ENCODE results near the gene HTR3C. TPM values are rescaled to one million over a fixed set of nuclear protein-coding genes. Genes with fewer than 3 reads are reported as not detected.
A peak's percentile ranks its signal among the peaks of the same experiment; 100 is the strongest.
"Not testable (repeated sequence)": the region's sequence is repeated elsewhere in the genome, so short reads cannot be mapped to it uniquely, and the experiment has no call there.

The HTR3C gene
- total RNA-seq, 1 donor from 2014 or later = not detected

GRCh38 chr3:184016811-184017671 lies 35.8 kb upstream of the HTR3C start:
- TF ChIP-seq CTCF (IDR thresholded peaks at IDR 0.05) = peak; percentile 100
- H3K4me3 Mint-ChIP-seq (ENCODE audit: unreplicated experiment) = peak overlapping the region; percentile 97
- no peaks in the 10 kb centered on the region for H3K9me3 Mint-ChIP-seq (ENCODE audit: low read depth)
- peaks cover 5% of the 10 kb centered on the region for H3K27me3 Mint-ChIP-seq (ENCODE audit: low read depth)
- DNase-seq (ENCODE audit: low spot score) = no peak
- peaks cover 28% of the 10 kb centered on the region for H3K4me1 Mint-ChIP-seq (ENCODE audit: low read depth)
- peaks cover 11% of the 10 kb centered on the region for H3K36me3 Mint-ChIP-seq (ENCODE audit: low read depth)
- peak overlapping the region; percentile 51 for H3K27ac Mint-ChIP-seq (ENCODE audit: unreplicated experiment)

GRCh38 chr3:184017672-184018423 lies 35.0 kb upstream of the HTR3C start, which contains the start of gene ABCC5:
Gene ABCC5, minus strand, starts transcription at chr3:184017884. Its CDS starts 3,492 bp downstream, at chr3:184014392.
- peak; percentile 79 for TF ChIP-seq CTCF (IDR thresholded peaks at IDR 0.05)
- peaks cover 28% of the 10 kb centered on the region for H3K4me1 Mint-ChIP-seq (ENCODE audit: low read depth)
- DNase-seq (ENCODE audit: low spot score) = peak; percentile 98
- peak within 1 kb of the TSS; percentile 97 for H3K4me3 Mint-ChIP-seq (ENCODE audit: unreplicated experiment)
- H3K27me3 Mint-ChIP-seq (ENCODE audit: low read depth) = peaks cover 5% of the 10 kb centered on the region
- H3K27ac Mint-ChIP-seq (ENCODE audit: unreplicated experiment) = peak within 1 kb of the TSS; percentile 51
- no peaks in the 10 kb centered on the region for H3K9me3 Mint-ChIP-seq (ENCODE audit: low read depth)
- peaks cover 5% of the 10 kb centered on the region for H3K36me3 Mint-ChIP-seq (ENCODE audit: low read depth)

GRCh38 chr3:184018424-184018973 lies 34.3 kb upstream of the HTR3C start:
- Mint-ChIP-seq H3K27me3 (ENCODE audit: low read depth) (peaks cover 8% of the 10 kb centered on the region), H3K4me1 (ENCODE audit: low read depth) (peaks cover 28% of the 10 kb centered on the region), H3K36me3 (ENCODE audit: low read depth) (peaks cover 3% of the 10 kb centered on the region), H3K27ac (ENCODE audit: unreplicated experiment) (peak overlapping the region; percentile 37), H3K4me3 (ENCODE audit: unreplicated experiment) (peak overlapping the region; percentile 97), H3K9me3 (ENCODE audit: low read depth) (no peaks in the 10 kb centered on the region)
- no peak for DNase-seq (ENCODE audit: low spot score)
- no peak for TF ChIP-seq CTCF (IDR thresholded peaks at IDR 0.05)

- no peaks in the 10 kb centered on the region for H3K36me3 Mint-ChIP-seq (ENCODE audit: low read depth)
- no peak overlapping the region for H3K4me3 Mint-ChIP-seq (ENCODE audit: unreplicated experiment)
These were observed 30.5 kb upstream of the HTR3C start for GRCh38 chr3:184022323-184022722.

GRCh38 chr3:184025256-184025655 lies 27.6 kb upstream of the HTR3C start:
- H3K4me3 Mint-ChIP-seq (ENCODE audit: unreplicated experiment); H3K36me3 Mint-ChIP-seq (ENCODE audit: low read depth); H3K4me1 Mint-ChIP-seq (ENCODE audit: low read depth); H3K27ac Mint-ChIP-seq (ENCODE audit: unreplicated experiment); H3K9me3 Mint-ChIP-seq (ENCODE audit: low read depth); DNase-seq (ENCODE audit: low spot score): not testable (repeated sequence)
- peaks cover 15% of the 10 kb centered on the region for H3K27me3 Mint-ChIP-seq (ENCODE audit: low read depth)

More at GRCh38 chr3:184022323-184022722, 30.5 kb upstream of the HTR3C start:
- Mint-ChIP-seq H3K27me3 (ENCODE audit: low read depth) (peaks cover 15% of the 10 kb centered on the region), H3K4me1 (ENCODE audit: low read depth) (peaks cover 7% of the 10 kb centered on the region), H3K9me3 (ENCODE audit: low read depth) (no peaks in the 10 kb centered on the region), H3K27ac (ENCODE audit: unreplicated experiment) (no peak overlapping the region)
- no peak for TF ChIP-seq CTCF (IDR thresholded peaks at IDR 0.05)
- no peak for DNase-seq (ENCODE audit: low spot score)

- H3K4me3 Mint-ChIP-seq (ENCODE audit: unreplicated experiment); H3K27ac Mint-ChIP-seq (ENCODE audit: unreplicated experiment); H3K4me1 Mint-ChIP-seq (ENCODE audit: low read depth); H3K9me3 Mint-ChIP-seq (ENCODE audit: low read depth); DNase-seq (ENCODE audit: low spot score); H3K36me3 Mint-ChIP-seq (ENCODE audit: low read depth): not testable (repeated sequence)
- H3K27me3 Mint-ChIP-seq (ENCODE audit: low read depth) = peaks cover 20% of the 10 kb centered on the region
These were observed 24.5 kb upstream of the HTR3C start for GRCh38 chr3:184028275-184028890.
